HCT116 (cell line): ENCODE data around the gene SLC9A9. TPM values are rescaled to one million over a fixed set of nuclear protein-coding genes. Genes with fewer than 3 reads are reported as not detected.

Experiments used
- ATAC-seq: fragments of 200-7000 bp; cut with Tn5 transposase; 2 replicates; pipeline ENCODE4 v1.9.1; 2020; ENCODE audit warnings: mild to moderate bottlenecking, moderate library complexity
- BruUV-seq: library from RNA; stranded (reverse); fragments of 400-500 nt; replicated peaks from 2 replicates; lab custom pipeline; 2021; lab: Mats Ljungman, UMichigan
- CTCF ChIA-PET: fragments of 300-600 bp; sonication (Branson Sonifier 250); formaldehyde crosslinking; loops from one replicate; lab custom pipeline; 2021; ENCODE audit warnings: antibody characterized with exemption; lab: Charles Lee
- POLR2A ChIA-PET: fragments of 300-600, 350-600 bp; sonication (Branson Sonifier 250); formaldehyde crosslinking; loops from one replicate; lab custom pipeline; 2021; ENCODE audit warnings: antibody characterized with exemption; lab: Charles Lee
- RAD21 ChIA-PET, 2 experiments: fragments of 300-600 bp; sonication (Branson Sonifier 250); formaldehyde crosslinking; loops; one replicate each; lab custom pipeline; 2023; ENCODE audit warnings: low total read pairs in 2 of 2; ENCODE audit not compliant: uncharacterized antibody in 2 of 2, unreplicated experiment in 2 of 2, low non-redundant PET in 1 of 2; lab: Charles Lee
- DNase-seq: peaks from one replicate; pipeline ENCODE4 v3.0.0-alpha.2; 2010; ENCODE audit warnings: low read depth, low spot score
- H2AFZ ChIP-seq: fragments of 200-600 bp; shearing (Covaris generic), sonication (generic); 2 replicates; pipeline ENCODE4 v1.6.1; 2017; ENCODE audit warnings: low read depth, mixed run types, mixed read lengths, antibody characterized with exemption, low read length; ENCODE audit not compliant: poor library complexity, severe bottlenecking
- H3K27ac ChIP-seq: 2 replicates; pipeline ENCODE4 v1.5.1; 2012; ENCODE audit warnings: low read depth, low read length
- H3K27me3 ChIP-seq: fragments of 200-600 bp; sonication (generic); 2 replicates; pipeline ENCODE4 v1.6.1; 2016; ENCODE audit warnings: mixed run types, low read length, mixed read lengths; ENCODE audit not compliant: insufficient read depth
- H3K36me3 ChIP-seq, 2 experiments: fragments of 200-500 bp in 1 of 2; fragments of 200-600 bp in 1 of 2; sonication (Bioruptor generic) in 1 of 2; sonication (generic) in 1 of 2; 2 replicates each; pipeline versions ENCODE4 v1.5.1 to v1.6.1; 2014 to 2016; ENCODE audit warnings: low read length in 2 of 2, inconsistent platforms in 1 of 2, mixed read lengths in 1 of 2, mixed run types in 1 of 2; ENCODE audit not compliant: insufficient read depth in 2 of 2, control insufficient read depth in 1 of 2
- H3K4me1 ChIP-seq, 2 experiments: fragments of 200-600 bp in 1 of 2; sonication (generic) in 1 of 2; 2 replicates each; pipeline versions ENCODE4 v1.5.1 to v1.6.1; 2012 to 2017; ENCODE audit warnings: low read length in 2 of 2, inconsistent platforms in 1 of 2, mild to moderate bottlenecking in 1 of 2, mixed read lengths in 1 of 2, mixed run types in 1 of 2, moderate library complexity in 1 of 2; ENCODE audit not compliant: insufficient read depth in 2 of 2, control insufficient read depth in 1 of 2
- H3K4me2 ChIP-seq: fragments of 200-600 bp; sonication (generic); 2 replicates; pipeline ENCODE4 v1.6.1; 2017; ENCODE audit warnings: mixed run types, low read length, mixed read lengths
- H3K4me3 ChIP-seq, 2 experiments: fragments of 200-600 bp in 1 of 2; sonication (generic) in 1 of 2; replicated peaks in 1 of 2; 2 replicates each; pipeline ENCODE4 v1.5.1; 2011 to 2016; ENCODE audit warnings: low read length in 2 of 2, control low read depth in 1 of 2, low read depth in 1 of 2, mild to moderate bottlenecking in 1 of 2, mixed read lengths in 1 of 2, mixed run types in 1 of 2
- H3K79me2 ChIP-seq: fragments of 200-600 bp; sonication (generic); 2 replicates; pipeline ENCODE4 v1.6.1; 2017; ENCODE audit warnings: mild to moderate bottlenecking, mixed run types, low read length, moderate library complexity, mixed read lengths; ENCODE audit not compliant: insufficient read depth
- H3K9ac ChIP-seq: fragments of 200-600 bp; sonication (generic); 2 replicates; pipeline ENCODE4 v1.6.1; 2016; ENCODE audit warnings: low read length, mixed read lengths
- H3K9me2 ChIP-seq: fragments of 200-600 bp; sonication (generic), shearing (Covaris generic); 2 replicates; pipeline ENCODE4 v1.6.1; 2017; ENCODE audit warnings: mixed run types, mild to moderate bottlenecking, moderate library complexity; ENCODE audit not compliant: insufficient read depth
- H3K9me3 ChIP-seq, 2 experiments: fragments of 200-500 bp in 1 of 2; fragments of 200-600 bp in 1 of 2; sonication (Bioruptor generic) in 1 of 2; sonication (generic) in 1 of 2; 2 replicates each; pipeline ENCODE4 v1.6.1; 2014 to 2017; ENCODE audit warnings: low read length in 2 of 2, mixed read lengths in 2 of 2, inconsistent platforms in 1 of 2, low read depth in 1 of 2, mild to moderate bottlenecking in 1 of 2, mixed run types in 1 of 2, moderate library complexity in 1 of 2; ENCODE audit not compliant: control insufficient read depth in 1 of 2, insufficient read depth in 1 of 2
- H4K20me1 ChIP-seq: fragments of 200-600 bp; sonication (generic), shearing (Covaris generic); 2 replicates; pipeline ENCODE4 v1.6.1; 2017; ENCODE audit warnings: mixed run types, mild to moderate bottlenecking, moderate library complexity; ENCODE audit not compliant: insufficient read depth
- EZH2 ChIP-seq: fragments of 200-600 bp; sonication (generic); IDR thresholded peaks from 2 replicates; pipeline ENCODE4 v1.6.1; 2017; ENCODE audit warnings: antibody characterized with exemption, mixed run types
- FOSL1 ChIP-seq: IDR thresholded peaks from 2 replicates; pipeline ENCODE4 v1.6.1; 2012; ENCODE audit warnings: low read depth
- POLR2A ChIP-seq: IDR thresholded peaks from 2 replicates; pipeline ENCODE4 v1.7.0; 2011; ENCODE audit warnings: borderline replicate concordance; ENCODE audit not compliant: insufficient read depth, insufficient read length; ENCODE audit errors: extremely low read depth
- RAD21 ChIP-seq: IDR thresholded peaks from 2 replicates; pipeline ENCODE4 v1.6.1; 2012; ENCODE audit warnings: low read depth, mild to moderate bottlenecking
- SIN3A ChIP-seq: IDR thresholded peaks from 2 replicates; pipeline ENCODE4 v1.6.1; 2012; ENCODE audit warnings: low read depth
- SP1 ChIP-seq: IDR thresholded peaks from 2 replicates; pipeline ENCODE4 v1.6.1; 2012; ENCODE audit warnings: low read depth
- SRF ChIP-seq: IDR thresholded peaks from 2 replicates; pipeline ENCODE4 v1.6.1; 2012; ENCODE audit warnings: low read depth
- TCF7L2 ChIP-seq: IDR thresholded peaks from 2 replicates; pipeline ENCODE4 v1.7.0; 2011; ENCODE audit warnings: borderline replicate concordance, inconsistent platforms; ENCODE audit not compliant: insufficient read depth, insufficient read length; ENCODE audit errors: extremely low read depth
- ZNF274 ChIP-seq: fragments of 200-500 bp; sonication (Bioruptor generic); IDR thresholded peaks from 2 replicates; pipeline ENCODE4 v1.6.1; 2014; ENCODE audit warnings: mild to moderate bottlenecking, low read depth, low read length, inconsistent platforms
- intact Hi-C: fragments of 100-400 bp; cut with micrococcal nuclease; formaldehyde crosslinking; loops from 2 replicates; pipeline ENCODE4 v1.10.0; 2022
- total RNA-seq: library from RNA; stranded (reverse); gene quantifications from one replicate; pipeline ENCODE4 v1.2.1, GENCODE V29; 2021; ENCODE audit not compliant: unreplicated experiment
- TF ChIP-seq, protein P1 (sequence below): IDR thresholded peaks from 2 replicates; pipeline ENCODE4 v1.6.1; 2012; ENCODE audit warnings: low read depth
- TF ChIP-seq, protein P2 (sequence below): IDR thresholded peaks from 2 replicates; pipeline ENCODE4 v1.6.1; 2012

SLC9A9 gene
- total RNA-seq, 1 experiment from 2014 or later, result 0.20 TPM

DNA sequence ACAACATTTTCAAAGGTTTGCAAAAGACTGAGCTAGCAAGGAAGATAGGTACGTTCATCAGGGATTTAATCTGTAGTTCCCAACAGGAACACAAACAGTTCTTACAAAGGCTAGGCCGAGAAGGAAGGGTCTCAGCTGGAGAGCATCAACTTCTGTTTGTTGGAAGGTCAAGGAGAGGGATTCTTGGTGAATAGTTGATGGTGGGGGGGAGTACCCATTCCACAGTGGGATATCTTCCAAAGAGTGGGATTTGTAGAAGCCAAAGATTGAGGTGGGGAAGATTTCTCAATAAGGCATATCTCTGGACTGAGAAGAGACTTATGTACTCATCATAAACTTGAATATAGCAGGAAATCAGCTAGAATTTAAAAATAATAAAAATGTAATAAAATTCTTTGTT lies 496.9 kb downstream of the SLC9A9 start:
- TF ChIP-seq, protein P1, sequence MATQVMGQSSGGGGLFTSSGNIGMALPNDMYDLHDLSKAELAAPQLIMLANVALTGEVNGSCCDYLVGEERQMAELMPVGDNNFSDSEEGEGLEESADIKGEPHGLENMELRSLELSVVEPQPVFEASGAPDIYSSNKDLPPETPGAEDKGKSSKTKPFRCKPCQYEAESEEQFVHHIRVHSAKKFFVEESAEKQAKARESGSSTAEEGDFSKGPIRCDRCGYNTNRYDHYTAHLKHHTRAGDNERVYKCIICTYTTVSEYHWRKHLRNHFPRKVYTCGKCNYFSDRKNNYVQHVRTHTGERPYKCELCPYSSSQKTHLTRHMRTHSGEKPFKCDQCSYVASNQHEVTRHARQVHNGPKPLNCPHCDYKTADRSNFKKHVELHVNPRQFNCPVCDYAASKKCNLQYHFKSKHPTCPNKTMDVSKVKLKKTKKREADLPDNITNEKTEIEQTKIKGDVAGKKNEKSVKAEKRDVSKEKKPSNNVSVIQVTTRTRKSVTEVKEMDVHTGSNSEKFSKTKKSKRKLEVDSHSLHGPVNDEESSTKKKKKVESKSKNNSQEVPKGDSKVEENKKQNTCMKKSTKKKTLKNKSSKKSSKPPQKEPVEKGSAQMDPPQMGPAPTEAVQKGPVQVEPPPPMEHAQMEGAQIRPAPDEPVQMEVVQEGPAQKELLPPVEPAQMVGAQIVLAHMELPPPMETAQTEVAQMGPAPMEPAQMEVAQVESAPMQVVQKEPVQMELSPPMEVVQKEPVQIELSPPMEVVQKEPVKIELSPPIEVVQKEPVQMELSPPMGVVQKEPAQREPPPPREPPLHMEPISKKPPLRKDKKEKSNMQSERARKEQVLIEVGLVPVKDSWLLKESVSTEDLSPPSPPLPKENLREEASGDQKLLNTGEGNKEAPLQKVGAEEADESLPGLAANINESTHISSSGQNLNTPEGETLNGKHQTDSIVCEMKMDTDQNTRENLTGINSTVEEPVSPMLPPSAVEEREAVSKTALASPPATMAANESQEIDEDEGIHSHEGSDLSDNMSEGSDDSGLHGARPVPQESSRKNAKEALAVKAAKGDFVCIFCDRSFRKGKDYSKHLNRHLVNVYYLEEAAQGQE, result no peak
- TF ChIP-seq RAD21 (no peak), SP1 (no peak), FOSL1 (no peak), TCF7L2 (no peak), POLR2A (no peak), EZH2 (no peak), SIN3A (no peak), ZNF274 (no peak), SRF (no peak)
- TF ChIP-seq, protein P2, sequence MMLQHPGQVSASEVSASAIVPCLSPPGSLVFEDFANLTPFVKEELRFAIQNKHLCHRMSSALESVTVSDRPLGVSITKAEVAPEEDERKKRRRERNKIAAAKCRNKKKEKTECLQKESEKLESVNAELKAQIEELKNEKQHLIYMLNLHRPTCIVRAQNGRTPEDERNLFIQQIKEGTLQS, result no peak
- no peak overlapping the region for H2AFZ ChIP-seq
- no peaks in the 10 kb centered on the region for H3K9me3 ChIP-seq
- no peaks in the 10 kb centered on the region for H3K36me3 ChIP-seq
- no peaks in the 10 kb centered on the region for H3K9me2 ChIP-seq
- no peak for ATAC-seq
- no peaks in the 10 kb centered on the region for H3K4me1 ChIP-seq
- H4K20me1 ChIP-seq, result no peaks in the 10 kb centered on the region
- DNase-seq, result no peak
- intact Hi-C loops, result no loop called here
- BruUV-seq, result no TSS peak
- H3K4me3 ChIP-seq, result no peak overlapping the region
- H3K79me2 ChIP-seq, result no peaks in the 10 kb centered on the region
- peaks cover 4% of the 10 kb centered on the region; the same call in 1 of the 2 replicates for H3K27me3 ChIP-seq
- no peak overlapping the region for H3K9ac ChIP-seq
- no peak overlapping the region for H3K4me2 ChIP-seq
- CTCF ChIA-PET, result no interaction called here
- RAD21 ChIA-PET, result no interaction called here
- no peak overlapping the region for H3K27ac ChIP-seq
- POLR2A ChIA-PET, result no interaction called here
